ENCODE results near the gene TEX264.

DNA sequence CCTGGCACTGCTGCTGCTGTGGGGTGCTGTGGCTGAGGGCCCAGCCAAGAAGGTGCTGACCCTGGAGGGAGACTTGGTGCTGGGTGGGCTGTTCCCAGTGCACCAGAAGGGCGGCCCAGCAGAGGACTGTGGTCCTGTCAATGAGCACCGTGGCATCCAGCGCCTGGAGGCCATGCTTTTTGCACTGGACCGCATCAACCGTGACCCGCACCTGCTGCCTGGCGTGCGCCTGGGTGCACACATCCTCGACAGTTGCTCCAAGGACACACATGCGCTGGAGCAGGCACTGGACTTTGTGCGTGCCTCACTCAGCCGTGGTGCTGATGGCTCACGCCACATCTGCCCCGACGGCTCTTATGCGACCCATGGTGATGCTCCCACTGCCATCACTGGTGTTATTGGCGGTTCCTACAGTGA lies 38.0 kb downstream of the TEX264 start:
- TF ChIP-seq POLR2AphosphoS5 (IDR thresholded peaks at IDR 0.05; ENCODE audit: low read depth, low read length) (no peak), POLR2A (IDR thresholded peaks at IDR 0.05; ENCODE audit: low read depth, low read length) (no peak), TAF1 (IDR thresholded peaks at IDR 0.05; ENCODE audit: low read depth, low read length) (no peak), POU2F2 (IDR thresholded peaks at IDR 0.05; ENCODE audit: low read depth, low read length) (no peak)

Data from GM12891 (cell line).